ENCODE measurements around the gene MEOX2. TPM values are rescaled to one million over a fixed set of nuclear protein-coding genes. Genes with fewer than 3 reads are reported as not detected.

The MEOX2 gene
- total RNA-seq, 1 experiment from 2014 or later: not detected

DNA sequence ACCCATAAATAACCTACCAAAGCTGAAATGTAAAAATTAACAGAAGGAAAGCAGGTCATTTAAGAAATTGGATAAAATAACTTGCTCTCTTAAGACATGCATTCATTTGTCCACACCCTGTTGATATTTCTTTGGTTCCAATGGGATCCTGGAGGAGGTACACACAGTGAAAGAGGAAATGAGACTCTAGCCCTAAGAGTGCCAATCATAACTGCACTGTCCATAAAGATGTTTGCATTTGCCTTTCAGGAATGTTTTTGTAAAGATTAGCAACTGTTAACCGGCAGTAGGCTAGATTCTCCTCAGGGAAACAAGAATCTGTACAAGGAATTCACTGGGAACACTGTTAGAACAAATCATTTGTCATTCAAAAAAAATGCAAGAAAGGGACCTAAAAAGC, 61.0 kb downstream of the MEOX2 start:
- Mint-ChIP-seq H3K27me3 (ENCODE audit: insufficient read depth, unreplicated experiment) (no peaks in the 10 kb centered on the region), H3K9me3 (ENCODE audit: unreplicated experiment) (no peaks in the 10 kb centered on the region), H3K36me3 (ENCODE audit: insufficient read depth, unreplicated experiment) (no peaks in the 10 kb centered on the region), H3K4me3 (ENCODE audit: unreplicated experiment) (no peak overlapping the region), H3K27ac (ENCODE audit: unreplicated experiment) (no peak overlapping the region), H3K4me1 (ENCODE audit: low read depth, unreplicated experiment) (no peaks in the 10 kb centered on the region)
- H3K27me3 ChIP-seq (replicated peaks; ENCODE audit: control insufficient read depth, insufficient read depth, low read length): no peaks in the 10 kb centered on the region
- H3K4me1 ChIP-seq: no peaks in the 10 kb centered on the region
- BruUV-seq (replicated peaks): no TSS peak
- intact Hi-C loops (cut with micrococcal nuclease; ENCODE audit: unreplicated experiment): no loop called here
- H3K36me3 ChIP-seq (ENCODE audit: control insufficient read depth, insufficient read depth, low read length): no peaks in the 10 kb centered on the region
- ChIA-PET POLR2A (no interaction called here), CTCF (no interaction called here)
- H3K9me3 ChIP-seq: no peaks in the 10 kb centered on the region
- DNase-seq: peak in 1 of 2 experiments; percentile 4
- no peak overlapping the region for H3K4me3 ChIP-seq (ENCODE audit: low read depth, low read length)
- TF ChIP-seq, protein P1, sequence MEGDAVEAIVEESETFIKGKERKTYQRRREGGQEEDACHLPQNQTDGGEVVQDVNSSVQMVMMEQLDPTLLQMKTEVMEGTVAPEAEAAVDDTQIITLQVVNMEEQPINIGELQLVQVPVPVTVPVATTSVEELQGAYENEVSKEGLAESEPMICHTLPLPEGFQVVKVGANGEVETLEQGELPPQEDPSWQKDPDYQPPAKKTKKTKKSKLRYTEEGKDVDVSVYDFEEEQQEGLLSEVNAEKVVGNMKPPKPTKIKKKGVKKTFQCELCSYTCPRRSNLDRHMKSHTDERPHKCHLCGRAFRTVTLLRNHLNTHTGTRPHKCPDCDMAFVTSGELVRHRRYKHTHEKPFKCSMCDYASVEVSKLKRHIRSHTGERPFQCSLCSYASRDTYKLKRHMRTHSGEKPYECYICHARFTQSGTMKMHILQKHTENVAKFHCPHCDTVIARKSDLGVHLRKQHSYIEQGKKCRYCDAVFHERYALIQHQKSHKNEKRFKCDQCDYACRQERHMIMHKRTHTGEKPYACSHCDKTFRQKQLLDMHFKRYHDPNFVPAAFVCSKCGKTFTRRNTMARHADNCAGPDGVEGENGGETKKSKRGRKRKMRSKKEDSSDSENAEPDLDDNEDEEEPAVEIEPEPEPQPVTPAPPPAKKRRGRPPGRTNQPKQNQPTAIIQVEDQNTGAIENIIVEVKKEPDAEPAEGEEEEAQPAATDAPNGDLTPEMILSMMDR (IDR thresholded peaks at IDR 0.05; ENCODE audit: insufficient read depth in 1 of 2, low read depth in 1 of 2, low read length in 1 of 2, severe bottlenecking in 1 of 2, unreplicated experiment in 1 of 2): no peak

DNA sequence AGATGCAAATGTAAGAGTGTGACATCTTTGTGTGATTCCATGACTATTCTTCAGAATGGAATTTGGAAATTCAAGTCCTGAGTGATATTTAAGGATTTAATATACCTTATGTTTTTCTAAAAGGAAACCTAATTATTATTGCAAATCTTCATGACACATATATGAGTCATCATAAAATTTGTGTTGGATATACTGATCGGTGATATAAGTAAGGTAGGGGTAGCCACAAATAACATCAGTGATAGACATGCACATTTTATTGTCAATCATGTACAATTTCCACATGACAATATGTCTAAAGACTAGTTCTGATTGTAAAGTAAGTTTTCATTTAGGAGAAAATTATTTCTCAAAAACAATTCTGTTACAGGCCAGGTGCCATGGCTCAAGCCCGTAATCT, 65.0 kb downstream of the MEOX2 start:
- BruUV-seq (replicated peaks): no TSS peak
- H3K4me3 ChIP-seq (ENCODE audit: low read depth, low read length): no peak overlapping the region

DNA sequence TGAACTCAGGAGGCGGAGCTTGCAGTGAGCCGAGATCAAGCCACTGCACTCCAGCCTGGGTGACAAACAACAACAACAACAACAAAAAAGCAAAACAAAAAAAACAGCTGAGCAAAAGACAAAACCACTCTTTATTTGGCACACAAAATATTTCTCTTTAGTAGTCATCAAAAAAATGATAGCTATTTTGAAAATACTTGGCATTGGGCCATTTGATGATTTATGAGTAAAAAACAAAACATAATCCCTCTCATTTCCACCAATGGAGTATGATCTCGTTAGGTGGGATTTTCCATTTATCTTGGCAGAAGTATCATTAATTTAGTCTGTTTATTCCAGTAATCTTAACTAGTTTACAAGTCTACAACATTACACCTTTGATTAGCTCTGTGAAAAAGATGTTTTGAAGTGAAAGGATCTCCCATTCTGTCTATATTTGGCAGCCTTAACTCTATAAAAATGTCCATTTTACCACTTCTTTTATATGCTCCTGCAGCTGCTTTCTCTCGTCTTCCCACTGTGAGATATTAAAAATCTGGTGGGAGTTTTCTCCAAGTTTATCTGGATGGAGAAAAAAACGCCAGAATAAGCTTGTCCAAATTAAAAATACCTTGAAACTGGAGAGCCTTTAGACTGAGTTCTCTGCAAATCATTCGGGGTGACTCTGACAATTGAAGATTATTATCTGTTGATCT, 65.8 kb downstream of the MEOX2 start:
- DNase-seq: no peak
- ChIA-PET POLR2A (no interaction called here), CTCF (no interaction called here)
- TF ChIP-seq, protein P1 (IDR thresholded peaks at IDR 0.05; ENCODE audit: insufficient read depth in 1 of 2, low read depth in 1 of 2, low read length in 1 of 2, severe bottlenecking in 1 of 2, unreplicated experiment in 1 of 2): no peak
- no TSS peak for BruUV-seq (replicated peaks)
- Mint-ChIP-seq H3K27ac (ENCODE audit: unreplicated experiment) (no peak overlapping the region), H3K4me3 (ENCODE audit: unreplicated experiment) (no peak overlapping the region), H3K4me1 (ENCODE audit: low read depth, unreplicated experiment) (no peaks in the 10 kb centered on the region), H3K27me3 (ENCODE audit: insufficient read depth, unreplicated experiment) (no peaks in the 10 kb centered on the region), H3K9me3 (ENCODE audit: unreplicated experiment) (no peaks in the 10 kb centered on the region), H3K36me3 (ENCODE audit: insufficient read depth, unreplicated experiment) (no peaks in the 10 kb centered on the region)
- intact Hi-C loops (cut with micrococcal nuclease; ENCODE audit: unreplicated experiment): no loop called here
- no peaks in the 10 kb centered on the region for H3K36me3 ChIP-seq (ENCODE audit: control insufficient read depth, insufficient read depth, low read length)
- no peak overlapping the region for H3K4me3 ChIP-seq (ENCODE audit: low read depth, low read length)
- no peaks in the 10 kb centered on the region for H3K4me1 ChIP-seq
- H3K27me3 ChIP-seq (replicated peaks; ENCODE audit: control insufficient read depth, insufficient read depth, low read length): no peaks in the 10 kb centered on the region
- no peaks in the 10 kb centered on the region for H3K9me3 ChIP-seq

More for the DNA sequence above, 65.0 kb downstream of the MEOX2 start:
- TF ChIP-seq, protein P1 (IDR thresholded peaks at IDR 0.05; ENCODE audit: insufficient read depth in 1 of 2, low read depth in 1 of 2, low read length in 1 of 2, severe bottlenecking in 1 of 2, unreplicated experiment in 1 of 2): no peak
- no peaks in the 10 kb centered on the region for H3K9me3 ChIP-seq
- no peaks in the 10 kb centered on the region for H3K9me3 Mint-ChIP-seq (ENCODE audit: unreplicated experiment)
- ChIA-PET CTCF (no interaction called here), POLR2A (no interaction called here)
- no peaks in the 10 kb centered on the region for H3K27me3 Mint-ChIP-seq (ENCODE audit: insufficient read depth, unreplicated experiment)
- DNase-seq: no peak
- no peak overlapping the region for H3K4me3 Mint-ChIP-seq (ENCODE audit: unreplicated experiment)
- no peaks in the 10 kb centered on the region for H3K36me3 Mint-ChIP-seq (ENCODE audit: insufficient read depth, unreplicated experiment)
- H3K36me3 ChIP-seq (ENCODE audit: control insufficient read depth, insufficient read depth, low read length): no peaks in the 10 kb centered on the region
- intact Hi-C loops (cut with micrococcal nuclease; ENCODE audit: unreplicated experiment): no loop called here
- no peaks in the 10 kb centered on the region for H3K4me1 ChIP-seq
- H3K27me3 ChIP-seq (replicated peaks; ENCODE audit: control insufficient read depth, insufficient read depth, low read length): no peaks in the 10 kb centered on the region
- no peaks in the 10 kb centered on the region for H3K4me1 Mint-ChIP-seq (ENCODE audit: low read depth, unreplicated experiment)
- H3K27ac Mint-ChIP-seq (ENCODE audit: unreplicated experiment): no peak overlapping the region

Data from Caco-2 (cell line).